ENCODE results near the gene MEI1. TPM values are rescaled to one million over a fixed set of nuclear protein-coding genes. Genes with fewer than 3 reads are reported as not detected.

MEI1 gene
- total RNA-seq, 1 experiment from 2014 or later: 0.61 TPM

- Histone ChIP-seq H3K27me3 (ENCODE audit: insufficient read depth, low read depth) (no peaks in the 10 kb centered on the region), H3K79me2 (ENCODE audit: low read depth) (no peaks in the 10 kb centered on the region), H4K20me1 (ENCODE audit: insufficient read depth) (no peaks in the 10 kb centered on the region; the same call in 1 of the 2 replicates), H3K4me2 (no peak overlapping the region), H3F3A (ENCODE audit: insufficient read depth, low read depth) (peaks cover 23% of the 10 kb centered on the region; the same call in 1 of the 2 replicates), H2AFZ (no peak overlapping the region), H3K36me3 (ENCODE audit: low read depth) (no peaks in the 10 kb centered on the region), H3K27ac (no peak overlapping the region), H3K9me3 (ENCODE audit: insufficient read depth, low read depth) (no peaks in the 10 kb centered on the region), H3K9me2 (ENCODE audit: insufficient read depth) (no peaks in the 10 kb centered on the region), H3K4me3 (no peak overlapping the region), H3K4me1 (replicated peaks; ENCODE audit: insufficient read depth) (peaks cover 9% of the 10 kb centered on the region)
- TF ChIP-seq CTCF (conservative IDR thresholded peaks at IDR 0.05) (no peak), EZH2 (IDR thresholded peaks at IDR 0.05; ENCODE audit: low read depth) (no peak)
- intact Hi-C loops (cut with micrococcal nuclease; ENCODE audit: unreplicated experiment): no loop called here
- POLR2A ChIA-PET (ENCODE audit: unreplicated experiment): interaction anchor here (1.1 kb wide), 1 partner anchor 57 kb away, joined by 4 read pairs; no protein-coding TSS in a partner anchor
- BruUV-seq (replicated peaks): no TSS peak
- no peak for DNase-seq
- CTCF ChIA-PET: interaction anchor here (1.4 kb wide), 1 partner anchor 129 kb away, joined by 3 read pairs; no protein-coding TSS in a partner anchor
These were observed 126.7 kb downstream of the MEI1 start for GRCh38 chr22:41826021-41826420.

GRCh38 chr22:41826430-41827383 lies 127.4 kb downstream of the MEI1 start:
- no peak for TF ChIP-seq CTCF (conservative IDR thresholded peaks at IDR 0.05)
- TF ChIP-seq EZH2 (IDR thresholded peaks at IDR 0.05; ENCODE audit: low read depth): no peak
- ChIA-PET CTCF (interaction anchor here (0.6 to 1.4 kb wide), 2 partner anchors 30 to 130 kb away, joined by 3 read pairs; no protein-coding TSS in a partner anchor), POLR2A (ENCODE audit: unreplicated experiment) (interaction anchor here (1.1 kb wide), 1 partner anchor 56 kb away, joined by 4 read pairs; no protein-coding TSS in a partner anchor)
- Histone ChIP-seq H3K9me3 (ENCODE audit: insufficient read depth, low read depth) (no peaks in the 10 kb centered on the region), H3F3A (ENCODE audit: insufficient read depth, low read depth) (peaks cover 26% of the 10 kb centered on the region; the same call in 1 of the 2 replicates), H3K4me1 (replicated peaks; ENCODE audit: insufficient read depth) (peaks cover 14% of the 10 kb centered on the region), H3K4me2 (no peak overlapping the region), H4K20me1 (ENCODE audit: insufficient read depth) (no peaks in the 10 kb centered on the region; the same call in 1 of the 2 replicates), H2AFZ (no peak overlapping the region), H3K27ac (no peak overlapping the region), H3K27me3 (ENCODE audit: insufficient read depth, low read depth) (no peaks in the 10 kb centered on the region), H3K79me2 (ENCODE audit: low read depth) (0 out of 2 replicates have a peak, but pooled peaks cover 4% of the 10 kb centered on the region), H3K4me3 (no peak overlapping the region), H3K9me2 (ENCODE audit: insufficient read depth) (no peaks in the 10 kb centered on the region), H3K36me3 (ENCODE audit: low read depth) (no peaks in the 10 kb centered on the region)
- intact Hi-C loops (cut with micrococcal nuclease; ENCODE audit: unreplicated experiment): no loop called here
- DNase-seq: no peak
- BruUV-seq (replicated peaks): no TSS peak

GRCh38 chr22:41827671-41828070 lies 128.4 kb downstream of the MEI1 start:
- Histone ChIP-seq H2AFZ (no peak overlapping the region), H3K9me2 (ENCODE audit: insufficient read depth) (no peaks in the 10 kb centered on the region), H3K27me3 (ENCODE audit: insufficient read depth, low read depth) (no peaks in the 10 kb centered on the region), H4K20me1 (ENCODE audit: insufficient read depth) (no peaks in the 10 kb centered on the region), H3K79me2 (ENCODE audit: low read depth) (0 out of 2 replicates have a peak, but pooled peaks cover 10% of the 10 kb centered on the region), H3K9me3 (ENCODE audit: insufficient read depth, low read depth) (no peaks in the 10 kb centered on the region), H3K4me2 (no peak overlapping the region), H3K4me1 (replicated peaks; ENCODE audit: insufficient read depth) (peaks cover 17% of the 10 kb centered on the region), H3K27ac (no peak overlapping the region), H3K36me3 (ENCODE audit: low read depth) (no peaks in the 10 kb centered on the region), H3K4me3 (no peak overlapping the region), H3F3A (ENCODE audit: insufficient read depth, low read depth) (peaks cover 22% of the 10 kb centered on the region; the same call in 1 of the 2 replicates)
- CTCF ChIA-PET: no interaction called here
- BruUV-seq (replicated peaks): no TSS peak
- POLR2A ChIA-PET (ENCODE audit: unreplicated experiment): no interaction called here
- TF ChIP-seq CTCF (conservative IDR thresholded peaks at IDR 0.05) (no peak), EZH2 (IDR thresholded peaks at IDR 0.05; ENCODE audit: low read depth) (no peak)
- DNase-seq: no peak
- intact Hi-C loops (cut with micrococcal nuclease; ENCODE audit: unreplicated experiment): no loop called here
